HEK293 (cell line): ENCODE measurements around the gene RGL4.
"Not testable (repeated sequence)": the region's sequence is repeated elsewhere in the genome, so short reads cannot be mapped to it uniquely, and the experiment has no call there.

Source experiments
- PRDM10 ChIP-seq: fragments of 450-650 bp; formaldehyde crosslinking; IDR thresholded peaks from 2 replicates; pipeline ENCODE4 v1.5.1; 2016; ENCODE audit warnings: missing biosample characterization, missing genetic modification characterization
- ZBTB8A ChIP-seq: fragments of 450-650 bp; formaldehyde crosslinking; IDR thresholded peaks from 2 replicates; pipeline ENCODE4 v1.5.1; 2016; ENCODE audit warnings: missing biosample characterization, missing genetic modification characterization
- ZNF10 ChIP-seq: fragments of 450-650 bp; formaldehyde crosslinking; IDR thresholded peaks from 2 replicates; pipeline ENCODE4 v1.5.1; 2017; ENCODE audit warnings: missing biosample characterization, missing genetic modification characterization
- ZNF274 ChIP-seq, 2 experiments: fragments of 200-500 bp in 1 of 2; fragments of 450-650 bp in 1 of 2; sonication (Bioruptor generic) in 1 of 2; formaldehyde crosslinking in 1 of 2; IDR thresholded peaks; 2 replicates each; pipeline versions ENCODE4 v1.5.1 to v1.6.1; 2014 to 2016; ENCODE audit warnings: borderline replicate concordance in 1 of 2, inconsistent platforms in 1 of 2, low read length in 1 of 2, missing biosample characterization in 1 of 2, missing genetic modification characterization in 1 of 2
- ZNF600 ChIP-seq: fragments of 450-650 bp; formaldehyde crosslinking; IDR thresholded peaks from 2 replicates; pipeline ENCODE4 v1.5.1; 2016; ENCODE audit warnings: missing biosample characterization, missing genetic modification characterization
- TF ChIP-seq, protein P1 (sequence below): fragments of 450-650 bp; formaldehyde crosslinking; IDR thresholded peaks from 2 replicates; pipeline ENCODE4 v1.5.1; 2016; ENCODE audit warnings: missing biosample characterization, missing genetic modification characterization
- TF ChIP-seq, protein P2 (sequence below): IDR thresholded peaks from 2 replicates; pipeline ENCODE4 v1.6.1; 2011; ENCODE audit warnings: mild to moderate bottlenecking, low read depth, low read length, borderline replicate concordance

DNA sequence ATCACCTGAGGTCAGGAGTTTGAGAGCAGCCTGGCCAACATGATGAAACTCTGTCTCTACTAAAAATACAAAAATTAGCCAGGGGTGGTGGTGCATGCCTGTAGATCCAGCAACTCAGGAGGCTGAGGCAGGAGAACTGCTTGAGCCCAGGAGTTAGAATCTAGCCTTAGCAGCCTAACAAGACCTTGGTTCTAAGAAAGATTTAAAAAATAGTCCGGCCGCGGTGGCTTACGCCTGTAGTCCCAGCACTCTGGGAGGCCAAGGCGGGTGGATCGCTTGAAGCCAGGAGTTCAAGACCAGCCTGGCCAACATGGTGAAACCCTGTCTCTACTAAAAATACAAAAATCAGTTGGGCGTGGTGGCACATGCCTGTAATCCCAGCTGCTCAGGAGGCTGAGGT is 44.3 kb upstream of the RGL4 start:
- TF ChIP-seq, protein P1, sequence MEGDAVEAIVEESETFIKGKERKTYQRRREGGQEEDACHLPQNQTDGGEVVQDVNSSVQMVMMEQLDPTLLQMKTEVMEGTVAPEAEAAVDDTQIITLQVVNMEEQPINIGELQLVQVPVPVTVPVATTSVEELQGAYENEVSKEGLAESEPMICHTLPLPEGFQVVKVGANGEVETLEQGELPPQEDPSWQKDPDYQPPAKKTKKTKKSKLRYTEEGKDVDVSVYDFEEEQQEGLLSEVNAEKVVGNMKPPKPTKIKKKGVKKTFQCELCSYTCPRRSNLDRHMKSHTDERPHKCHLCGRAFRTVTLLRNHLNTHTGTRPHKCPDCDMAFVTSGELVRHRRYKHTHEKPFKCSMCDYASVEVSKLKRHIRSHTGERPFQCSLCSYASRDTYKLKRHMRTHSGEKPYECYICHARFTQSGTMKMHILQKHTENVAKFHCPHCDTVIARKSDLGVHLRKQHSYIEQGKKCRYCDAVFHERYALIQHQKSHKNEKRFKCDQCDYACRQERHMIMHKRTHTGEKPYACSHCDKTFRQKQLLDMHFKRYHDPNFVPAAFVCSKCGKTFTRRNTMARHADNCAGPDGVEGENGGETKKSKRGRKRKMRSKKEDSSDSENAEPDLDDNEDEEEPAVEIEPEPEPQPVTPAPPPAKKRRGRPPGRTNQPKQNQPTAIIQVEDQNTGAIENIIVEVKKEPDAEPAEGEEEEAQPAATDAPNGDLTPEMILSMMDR (tag by site-specific recombination) = not testable (repeated sequence)
- TF ChIP-seq ZNF274 (IDR thresholded peaks at IDR 0.05; ENCODE audit: low read length); ZNF274 (tag by site-specific recombination; IDR thresholded peaks at IDR 0.05; ENCODE audit: borderline replicate concordance); ZBTB8A (tag by site-specific recombination); ZNF600; ZNF10 (tag by site-specific recombination); PRDM10: not testable (repeated sequence)
- TF ChIP-seq, protein P2, sequence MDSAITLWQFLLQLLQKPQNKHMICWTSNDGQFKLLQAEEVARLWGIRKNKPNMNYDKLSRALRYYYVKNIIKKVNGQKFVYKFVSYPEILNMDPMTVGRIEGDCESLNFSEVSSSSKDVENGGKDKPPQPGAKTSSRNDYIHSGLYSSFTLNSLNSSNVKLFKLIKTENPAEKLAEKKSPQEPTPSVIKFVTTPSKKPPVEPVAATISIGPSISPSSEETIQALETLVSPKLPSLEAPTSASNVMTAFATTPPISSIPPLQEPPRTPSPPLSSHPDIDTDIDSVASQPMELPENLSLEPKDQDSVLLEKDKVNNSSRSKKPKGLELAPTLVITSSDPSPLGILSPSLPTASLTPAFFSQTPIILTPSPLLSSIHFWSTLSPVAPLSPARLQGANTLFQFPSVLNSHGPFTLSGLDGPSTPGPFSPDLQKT = not testable (repeated sequence)
